H9 (cell line): ENCODE measurements around the gene ABCC3. TPM values are rescaled to one million over a fixed set of nuclear protein-coding genes. Genes with fewer than 3 reads are reported as not detected.

Experiments used
- DNase-seq: peaks from one replicate; pipeline ENCODE4 v3.0.0-alpha.2; 2017
- H2AFZ ChIP-seq: one replicate; pipeline ENCODE4 v1.6.1; 2013; ENCODE audit warnings: mild to moderate bottlenecking, low read length, control low read depth, moderate library complexity
- H2AK5ac ChIP-seq: 2 replicates; pipeline ENCODE4 v1.6.1; 2013; ENCODE audit warnings: low read length, control low read depth, mixed read lengths; ENCODE audit not compliant: insufficient read length
- H2BK120ac ChIP-seq: one replicate; pipeline ENCODE4 v1.6.1; 2013; ENCODE audit warnings: low read depth, mild to moderate bottlenecking, low read length, control low read depth, inconsistent platforms; ENCODE audit not compliant: poor library complexity, severe bottlenecking
- H2BK12ac ChIP-seq: 2 replicates; pipeline ENCODE4 v1.6.1; 2013; ENCODE audit warnings: low read length, control low read depth, mixed read lengths, low read depth; ENCODE audit not compliant: insufficient read length
- H2BK15ac ChIP-seq: 2 replicates; pipeline ENCODE4 v1.6.1; 2013; ENCODE audit warnings: low read depth, low read length, control low read depth
- H2BK20ac ChIP-seq: one replicate; pipeline ENCODE4 v1.6.1; 2013; ENCODE audit warnings: low read depth, mild to moderate bottlenecking, low read length, control low read depth, inconsistent platforms; ENCODE audit not compliant: poor library complexity, severe bottlenecking
- H2BK5ac ChIP-seq: 2 replicates; pipeline ENCODE4 v1.6.1; 2013; ENCODE audit warnings: low read length, control low read depth, mixed read lengths; ENCODE audit not compliant: insufficient read length
- H3K14ac ChIP-seq: 2 replicates; pipeline ENCODE4 v1.6.1; 2013; ENCODE audit warnings: low read length, control low read depth; ENCODE audit not compliant: insufficient read depth
- H3K18ac ChIP-seq: 2 replicates; pipeline ENCODE4 v1.6.1; 2013; ENCODE audit warnings: low read depth, mild to moderate bottlenecking, mixed read lengths, low read length, control low read depth; ENCODE audit not compliant: insufficient read length
- H3K23ac ChIP-seq: 2 replicates; pipeline ENCODE4 v1.6.1; 2013; ENCODE audit warnings: low read length, control low read depth, mixed read lengths, low read depth; ENCODE audit not compliant: insufficient read length
- H3K23me2 ChIP-seq: 2 replicates; pipeline ENCODE4 v1.6.1; 2013; ENCODE audit warnings: low read depth, mild to moderate bottlenecking, mixed read lengths, low read length, control low read depth; ENCODE audit not compliant: insufficient read length, poor library complexity, severe bottlenecking
- H3K27ac ChIP-seq: 2 replicates; pipeline ENCODE4 v1.5.1; 2013; ENCODE audit warnings: low read length, control low read depth, mixed read lengths, low read depth; ENCODE audit not compliant: insufficient read length
- H3K27me3 ChIP-seq: 2 replicates; pipeline ENCODE4 v1.6.1; 2013; ENCODE audit warnings: low read length, control low read depth, inconsistent platforms; ENCODE audit not compliant: insufficient read depth
- H3K4ac ChIP-seq: 2 replicates; pipeline ENCODE4 v1.6.1; 2013; ENCODE audit warnings: low read depth, mild to moderate bottlenecking, control low read depth, inconsistent platforms, low read length, moderate library complexity
- H3K4me1 ChIP-seq: 2 replicates; pipeline ENCODE4 v1.6.1; 2013; ENCODE audit warnings: low read length, control low read depth, inconsistent platforms; ENCODE audit not compliant: insufficient read depth
- H3K4me2 ChIP-seq: 2 replicates; pipeline ENCODE4 v1.6.1; 2013; ENCODE audit warnings: low read length, control low read depth, mixed read lengths; ENCODE audit not compliant: insufficient read length, insufficient read depth
- H3K56ac ChIP-seq: 2 replicates; pipeline ENCODE4 v1.6.1; 2013; ENCODE audit warnings: low read depth, mild to moderate bottlenecking, mixed read lengths, low read length, control low read depth; ENCODE audit not compliant: insufficient read length
- H3K79me1 ChIP-seq: 2 replicates; pipeline ENCODE4 v1.6.1; 2013; ENCODE audit warnings: low read depth, mild to moderate bottlenecking, moderate library complexity, low read length, control low read depth, inconsistent platforms; ENCODE audit not compliant: insufficient read depth, poor library complexity, severe bottlenecking
- H3K79me2 ChIP-seq: 2 replicates; pipeline ENCODE4 v1.6.1; 2013; ENCODE audit warnings: low read length, control low read depth, inconsistent platforms; ENCODE audit not compliant: insufficient read depth
- H3K9ac ChIP-seq: 2 replicates; pipeline ENCODE4 v1.6.1; 2013; ENCODE audit warnings: low read length, control low read depth, mixed read lengths; ENCODE audit not compliant: insufficient read length; ENCODE audit errors: extremely low read depth
- H3K9me3 ChIP-seq: one replicate; pipeline ENCODE4 v1.6.1; 2013; ENCODE audit warnings: low read depth, low read length, inconsistent platforms; ENCODE audit not compliant: control insufficient read depth
- H3T11ph ChIP-seq: one replicate; pipeline ENCODE4 v1.6.1; 2013; ENCODE audit warnings: mild to moderate bottlenecking, low read length, control low read depth, inconsistent platforms
- H4K20me1 ChIP-seq: one replicate; pipeline ENCODE4 v1.6.1; 2013; ENCODE audit not compliant: control insufficient read depth, insufficient read length, insufficient read depth
- H4K5ac ChIP-seq: 2 replicates; pipeline ENCODE4 v1.6.1; 2013; ENCODE audit warnings: low read depth, mild to moderate bottlenecking, mixed read lengths, low read length, control low read depth; ENCODE audit not compliant: insufficient read length
- H4K8ac ChIP-seq: replicated peaks from 2 replicates; pipeline ENCODE4 v1.6.1; 2013; ENCODE audit warnings: low read length, control low read depth, mixed read lengths, low read depth; ENCODE audit not compliant: insufficient read length
- H4K91ac ChIP-seq: 2 replicates; pipeline ENCODE4 v1.6.1; 2013; ENCODE audit warnings: low read depth, mild to moderate bottlenecking, moderate library complexity, mixed read lengths, low read length, control low read depth; ENCODE audit not compliant: insufficient read length
- H3K27ac Mint-ChIP-seq, 3 experiments: 2 replicates in 2 of 3; 3 replicates in 1 of 3; pipeline ENCODE4 v1.8.0; 2020 to 2021; ENCODE audit warnings: mixed read lengths in 3 of 3, mild to moderate bottlenecking in 1 of 3, moderate library complexity in 1 of 3
- H3K27me3 Mint-ChIP-seq: 2 replicates; pipeline ENCODE4 v1.8.0; 2021; ENCODE audit warnings: low read depth, mild to moderate bottlenecking, moderate library complexity, mixed read lengths
- H3K36me3 Mint-ChIP-seq, 3 experiments: 2 replicates in 2 of 3; 3 replicates in 1 of 3; pipeline ENCODE4 v1.8.0; 2020 to 2021; ENCODE audit warnings: low read depth in 3 of 3, mixed read lengths in 3 of 3; ENCODE audit not compliant: insufficient read depth in 1 of 3
- H3K4me1 Mint-ChIP-seq, 2 experiments: 2 replicates each; pipeline ENCODE4 v1.8.0; 2020; ENCODE audit warnings: mixed read lengths in 2 of 2
- H3K4me3 Mint-ChIP-seq, 2 experiments: 2 replicates in 1 of 2; 3 replicates in 1 of 2; pipeline ENCODE4 v1.8.0; 2020 to 2021; ENCODE audit warnings: mild to moderate bottlenecking in 2 of 2, mixed read lengths in 2 of 2, moderate library complexity in 1 of 2
- H3K9me3 Mint-ChIP-seq, 2 experiments: 2 replicates in 1 of 2; 3 replicates in 1 of 2; pipeline ENCODE4 v1.8.0; 2020; ENCODE audit warnings: mild to moderate bottlenecking in 2 of 2, mixed read lengths in 2 of 2, moderate library complexity in 1 of 2
- WGBS: extraction: QIAGEN DNeasy Blood & Tissue Kit; methylation state at CpG from one replicate; pipeline ENCODE4 v1.1.7; 2013; ENCODE audit warnings: missing lambda C conversion rate, low lambda C conversion rate, mixed read lengths; ENCODE audit not compliant: insufficient read length; ENCODE audit errors: extremely low coverage; 5-methylcytosine and 5-hydroxymethylcytosine counted together
- total RNA-seq: library from RNA; stranded (reverse); gene quantifications from 2 replicates; pipeline ENCODE4 v1.2.1, GENCODE V29; 2021
- TF ChIP-seq, protein P1 (sequence below): fragments of 200-600 bp; sonication (generic); conservative IDR thresholded peaks from 3 replicates; pipeline ENCODE4 v1.8.0; 2021; ENCODE audit warnings: antibody characterized with exemption, mild to moderate bottlenecking

Gene ABCC3
- total RNA-seq, 1 experiment from 2014 or later, result 0.31 TPM

DNA sequence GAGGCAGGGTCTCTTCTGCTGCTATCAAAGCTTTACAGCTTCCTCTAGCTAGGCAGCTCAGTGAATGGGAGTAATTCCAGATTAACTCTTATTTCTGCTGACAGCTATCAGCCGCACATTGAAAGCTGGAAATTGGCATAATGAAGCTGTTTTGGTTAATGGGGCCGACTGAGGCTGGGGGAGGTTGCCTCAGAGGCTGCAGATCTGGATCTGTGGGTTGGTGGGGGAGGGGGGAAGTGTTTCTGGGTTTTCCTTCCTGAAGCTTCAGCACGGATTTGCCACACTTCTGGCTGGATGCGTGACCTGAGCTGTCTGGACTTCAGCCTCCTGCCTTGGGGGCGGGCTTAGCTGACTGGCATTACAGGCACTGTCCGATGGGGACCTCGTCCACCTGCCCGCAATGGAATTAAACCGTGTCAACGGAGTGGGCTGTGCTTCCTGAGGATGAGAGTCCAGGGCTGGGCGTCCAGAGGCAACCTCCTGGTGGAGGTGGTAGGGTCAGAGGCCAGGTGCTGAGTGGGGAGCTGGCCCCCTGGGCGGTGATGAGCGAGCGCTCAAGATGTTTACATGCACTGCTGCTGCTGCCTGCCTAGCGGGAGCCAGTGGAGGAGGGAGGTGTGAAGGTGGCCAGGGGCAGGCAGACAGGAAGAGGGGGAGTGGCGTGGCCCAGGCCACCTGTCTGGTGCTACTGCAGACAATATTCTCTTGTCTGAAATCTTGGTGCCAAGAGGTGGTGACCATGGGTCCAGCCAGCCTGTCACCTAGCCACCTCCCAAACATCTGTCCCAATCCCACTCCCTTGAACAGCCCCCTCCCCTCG, 6.7 kb upstream of the ABCC3 start:
- Histone ChIP-seq H4K5ac (no peak overlapping the region), H4K20me1 (no peaks in the 10 kb centered on the region), H3T11ph (no peak overlapping the region), H3K18ac (no peak overlapping the region), H3K23me2 (no peaks in the 10 kb centered on the region), H2BK120ac (no peak overlapping the region), H4K91ac (no peak overlapping the region), H3K27me3 (no peaks in the 10 kb centered on the region; the same call in 1 of the 2 replicates), H2AK5ac (no peak overlapping the region), H2BK20ac (no peak overlapping the region), H3K4me2 (peak overlapping the region; percentile 33), H3K9me3 (no peaks in the 10 kb centered on the region), H4K8ac (no peak overlapping the region), H3K27ac (no peak overlapping the region), H3K9ac (no peak overlapping the region), H2BK5ac (no peak overlapping the region), H3K14ac (no peak overlapping the region), H3K79me2 (no peaks in the 10 kb centered on the region), H3K56ac (no peak overlapping the region), H2AFZ (no peak overlapping the region), H2BK12ac (no peak overlapping the region), H3K4ac (no peak overlapping the region), H3K4me1 (no peaks in the 10 kb centered on the region), H3K79me1 (no peaks in the 10 kb centered on the region), H2BK15ac (no peak overlapping the region), H3K23ac (no peak overlapping the region)
- peaks cover 33 to 48% of the 10 kb centered on the region in 2 experiments for H3K4me1 Mint-ChIP-seq
- peaks cover 33% of the 10 kb centered on the region for H3K27me3 Mint-ChIP-seq
- H3K4me3 Mint-ChIP-seq, result peak overlapping the region; percentile 38 to 67; a peak in 4 of 5 replicates
- peak overlapping the region in 2 of 3 experiments; percentile 34 to 95; a peak in 1 of 7 replicates for H3K27ac Mint-ChIP-seq
- no peaks in the 10 kb centered on the region for H3K36me3 Mint-ChIP-seq
- peak; percentile 76 for DNase-seq
- no CpG with 5 or more reads among the region's 17 CpGs for WGBS
- H3K9me3 Mint-ChIP-seq, result no peaks in the 10 kb centered on the region
- TF ChIP-seq, protein P1, sequence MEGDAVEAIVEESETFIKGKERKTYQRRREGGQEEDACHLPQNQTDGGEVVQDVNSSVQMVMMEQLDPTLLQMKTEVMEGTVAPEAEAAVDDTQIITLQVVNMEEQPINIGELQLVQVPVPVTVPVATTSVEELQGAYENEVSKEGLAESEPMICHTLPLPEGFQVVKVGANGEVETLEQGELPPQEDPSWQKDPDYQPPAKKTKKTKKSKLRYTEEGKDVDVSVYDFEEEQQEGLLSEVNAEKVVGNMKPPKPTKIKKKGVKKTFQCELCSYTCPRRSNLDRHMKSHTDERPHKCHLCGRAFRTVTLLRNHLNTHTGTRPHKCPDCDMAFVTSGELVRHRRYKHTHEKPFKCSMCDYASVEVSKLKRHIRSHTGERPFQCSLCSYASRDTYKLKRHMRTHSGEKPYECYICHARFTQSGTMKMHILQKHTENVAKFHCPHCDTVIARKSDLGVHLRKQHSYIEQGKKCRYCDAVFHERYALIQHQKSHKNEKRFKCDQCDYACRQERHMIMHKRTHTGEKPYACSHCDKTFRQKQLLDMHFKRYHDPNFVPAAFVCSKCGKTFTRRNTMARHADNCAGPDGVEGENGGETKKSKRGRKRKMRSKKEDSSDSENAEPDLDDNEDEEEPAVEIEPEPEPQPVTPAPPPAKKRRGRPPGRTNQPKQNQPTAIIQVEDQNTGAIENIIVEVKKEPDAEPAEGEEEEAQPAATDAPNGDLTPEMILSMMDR, result no peak
